ENCODE data around the gene CXCR3. TPM values are rescaled to one million over a fixed set of nuclear protein-coding genes. Genes with fewer than 3 reads are reported as not detected.
"Not testable (repeated sequence)": the region's sequence is repeated elsewhere in the genome, so short reads cannot be mapped to it uniquely, and the experiment has no call there.

Gene CXCR3
- polyA plus RNA-seq, 2 donors: 0.64 to 0.69 TPM

DNA sequence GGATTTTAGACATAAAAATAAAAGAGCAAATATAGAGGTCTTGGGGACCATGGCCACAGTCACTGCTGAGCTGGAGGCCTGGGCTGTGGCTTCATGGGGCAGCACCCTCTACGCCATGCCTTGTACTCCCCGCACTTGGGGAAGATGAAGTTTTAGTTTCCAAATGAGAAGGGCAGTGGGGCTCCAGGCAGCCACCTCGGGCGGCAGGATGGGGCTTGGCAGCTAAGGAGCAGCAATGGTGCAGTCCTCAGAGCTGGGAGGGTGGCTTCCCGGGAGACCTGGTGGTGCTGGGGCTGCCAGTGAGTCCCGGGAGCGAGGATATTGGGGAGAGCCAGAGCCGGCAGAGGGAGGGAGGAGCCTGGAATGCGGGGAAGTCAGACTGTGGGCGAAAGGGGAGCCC is 2.4 kb downstream of the CXCR3 start:
- H3K4me1 ChIP-seq (ENCODE audit: control insufficient read depth in 2 of 2, insufficient read depth in 2 of 2, low read length in 1 of 2): no peaks in the 10 kb centered on the region
- WGBS, 2 donors: 88 to 90% methylated on average over 10 of the region's 10 CpGs
- H3K4me3 ChIP-seq (ENCODE audit: low read depth in 1 of 2, low read length in 2 of 2): no peak overlapping the region
- no peak overlapping the region for H3K27ac ChIP-seq (ENCODE audit: low read depth in 2 of 2, low read length in 1 of 2)
- H3K9me3 ChIP-seq (ENCODE audit: control insufficient read depth in 2 of 2, insufficient read depth in 1 of 2, low read depth in 1 of 2, low read length in 1 of 2): peaks cover 0 to 2% of the 10 kb centered on the region in 2 donors
- H3K27me3 ChIP-seq (ENCODE audit: control insufficient read depth in 1 of 2, insufficient read depth in 2 of 2, low read length in 2 of 2): no peaks in the 10 kb centered on the region
- H3K36me3 ChIP-seq (ENCODE audit: control insufficient read depth in 2 of 2, insufficient read depth in 2 of 2, low read length in 1 of 2): peaks cover 4 to 11% of the 10 kb centered on the region in 2 donors

DNA sequence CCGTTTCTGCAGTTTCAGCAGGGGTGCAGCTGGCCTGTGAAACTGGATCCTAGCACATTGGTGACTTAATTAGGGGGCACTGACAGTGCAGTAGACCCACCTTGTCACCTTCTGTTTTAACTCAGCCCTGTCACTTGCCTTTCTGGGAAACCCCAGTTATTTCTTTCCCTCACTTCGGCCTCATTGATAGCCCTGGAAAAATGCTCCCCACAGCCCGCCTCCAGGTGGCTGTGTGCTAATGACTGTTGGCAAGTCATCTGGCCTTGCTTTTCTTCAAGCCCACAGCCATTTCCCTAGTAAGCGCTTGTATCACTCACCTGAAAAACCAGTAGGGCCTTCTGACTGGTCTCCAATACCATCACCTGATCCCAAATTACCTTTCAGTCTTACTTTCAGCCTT is 3.3 kb downstream of the CXCR3 start:
- WGBS, 2 donors: 86 to 87% methylated on average over 4 of the region's 4 CpGs
- no peaks in the 10 kb centered on the region for H3K4me1 ChIP-seq (ENCODE audit: control insufficient read depth in 2 of 2, insufficient read depth in 2 of 2, low read length in 1 of 2)
- H3K4me3 ChIP-seq (ENCODE audit: low read depth in 1 of 2, low read length in 2 of 2): no peak overlapping the region
- H3K27ac ChIP-seq (ENCODE audit: low read depth in 2 of 2, low read length in 1 of 2): no peak overlapping the region
- peaks cover 0 to 2% of the 10 kb centered on the region in 2 donors for H3K9me3 ChIP-seq (ENCODE audit: control insufficient read depth in 2 of 2, insufficient read depth in 1 of 2, low read depth in 1 of 2, low read length in 1 of 2)
- H3K36me3 ChIP-seq (ENCODE audit: control insufficient read depth in 2 of 2, insufficient read depth in 2 of 2, low read length in 1 of 2): peaks cover 4 to 15% of the 10 kb centered on the region in 2 donors
- no peaks in the 10 kb centered on the region for H3K27me3 ChIP-seq (ENCODE audit: control insufficient read depth in 1 of 2, insufficient read depth in 2 of 2, low read length in 2 of 2)

DNA sequence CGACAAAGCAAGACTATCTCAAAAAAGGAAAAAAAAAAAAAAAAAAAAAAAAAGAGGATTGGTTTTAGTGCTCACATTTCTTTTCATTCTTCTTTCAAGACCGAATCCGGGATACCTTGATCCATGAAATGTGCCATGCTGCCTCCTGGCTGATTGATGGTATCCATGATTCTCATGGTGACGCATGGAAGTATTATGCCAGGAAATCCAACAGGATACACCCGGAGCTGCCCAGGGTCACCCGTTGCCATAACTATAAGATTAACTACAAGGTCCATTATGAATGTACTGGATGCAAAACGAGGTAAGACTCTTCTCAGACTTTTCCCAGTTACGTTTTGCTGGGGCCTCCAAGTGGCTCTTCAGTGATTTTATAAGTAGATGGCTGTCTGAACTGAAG is 6.1 kb downstream of the CXCR3 start:
- Histone ChIP-seq H3K9me3 (ENCODE audit: control insufficient read depth in 2 of 2, insufficient read depth in 1 of 2, low read depth in 1 of 2, low read length in 1 of 2) (no peaks in the 10 kb centered on the region), H3K27ac (ENCODE audit: low read depth in 2 of 2, low read length in 1 of 2) (no peak overlapping the region), H3K4me1 (ENCODE audit: control insufficient read depth in 2 of 2, insufficient read depth in 2 of 2, low read length in 1 of 2) (no peaks in the 10 kb centered on the region), H3K4me3 (ENCODE audit: low read depth in 1 of 2, low read length in 2 of 2) (no peak overlapping the region), H3K27me3 (ENCODE audit: control insufficient read depth in 1 of 2, insufficient read depth in 2 of 2, low read length in 2 of 2) (no peaks in the 10 kb centered on the region), H3K36me3 (ENCODE audit: control insufficient read depth in 2 of 2, insufficient read depth in 2 of 2, low read length in 1 of 2) (peaks cover 7 to 15% of the 10 kb centered on the region in 2 donors)
- WGBS, 2 donors: 83 to 86% methylated on average over 8 of the region's 8 CpGs

DNA sequence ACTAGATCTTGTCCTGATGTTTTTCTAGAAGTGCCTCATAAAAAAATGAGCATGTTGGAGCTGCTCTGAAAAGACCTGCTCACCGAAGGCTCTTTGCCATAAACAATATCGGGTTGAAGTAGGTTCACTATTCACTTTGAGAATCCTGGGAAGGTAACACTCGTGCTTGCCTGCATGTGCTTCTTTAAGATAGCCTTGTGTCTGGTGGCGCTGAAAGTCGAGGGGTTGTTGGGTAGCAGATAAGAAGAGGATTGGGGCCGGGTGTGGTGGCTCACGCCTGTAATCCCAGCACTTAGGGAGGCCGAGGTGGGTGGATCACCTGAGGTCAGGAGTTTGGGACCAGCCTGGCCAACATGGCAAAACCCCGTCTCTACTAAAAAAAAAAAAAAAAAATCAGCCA is 6.6 kb downstream of the CXCR3 start:
- not testable (repeated sequence) for H3K27me3 ChIP-seq (ENCODE audit: control insufficient read depth in 1 of 2, insufficient read depth in 2 of 2, low read length in 2 of 2); H3K9me3 ChIP-seq (ENCODE audit: control insufficient read depth in 2 of 2, insufficient read depth in 1 of 2, low read depth in 1 of 2, low read length in 1 of 2); H3K27ac ChIP-seq (ENCODE audit: low read depth in 2 of 2, low read length in 1 of 2); H3K4me3 ChIP-seq (ENCODE audit: low read depth in 1 of 2, low read length in 2 of 2); H3K4me1 ChIP-seq (ENCODE audit: control insufficient read depth in 2 of 2, insufficient read depth in 2 of 2, low read length in 1 of 2)
- peaks cover 7 to 15% of the 10 kb centered on the region in 2 donors for H3K36me3 ChIP-seq (ENCODE audit: control insufficient read depth in 2 of 2, insufficient read depth in 2 of 2, low read length in 1 of 2)
- 89 to 94% methylated on average over 8 to 9 of the region's 9 CpGs for WGBS, 2 donors

DNA sequence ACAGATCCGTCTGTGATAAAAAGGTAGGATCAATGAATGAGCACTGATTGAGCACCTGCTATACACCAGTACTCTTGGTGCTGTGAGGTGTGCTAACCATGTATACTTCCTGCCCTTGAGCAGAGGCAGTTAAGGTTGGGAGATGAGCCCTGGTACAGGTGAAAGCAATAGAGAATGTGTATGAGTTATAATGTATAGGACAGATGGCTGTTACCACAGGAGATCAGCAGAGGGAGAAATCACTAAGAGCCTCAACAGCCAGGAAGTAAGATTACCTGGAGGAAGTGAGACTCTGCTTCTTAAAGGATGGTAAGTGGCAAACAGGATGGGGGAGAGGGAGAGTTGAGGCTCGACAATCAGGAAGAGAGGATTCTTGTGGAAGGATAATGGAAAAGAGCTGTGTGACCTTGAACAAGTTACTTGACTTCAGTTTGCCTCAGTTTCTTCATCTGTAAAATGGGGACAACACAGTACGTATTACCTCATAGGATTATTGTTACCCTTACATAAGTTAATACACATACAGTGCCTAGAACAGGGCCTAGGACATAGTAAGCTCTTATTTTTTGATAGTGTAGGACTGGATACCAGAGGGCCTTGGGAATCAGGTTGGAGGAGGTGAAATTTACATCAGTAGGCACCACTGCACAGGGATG is 9.1 kb downstream of the CXCR3 start:
- Histone ChIP-seq H3K9me3 (ENCODE audit: control insufficient read depth in 2 of 2, insufficient read depth in 1 of 2, low read depth in 1 of 2, low read length in 1 of 2) (no peaks in the 10 kb centered on the region), H3K4me1 (ENCODE audit: control insufficient read depth in 2 of 2, insufficient read depth in 2 of 2, low read length in 1 of 2) (no peaks in the 10 kb centered on the region), H3K4me3 (ENCODE audit: low read depth in 1 of 2, low read length in 2 of 2) (no peak overlapping the region), H3K27me3 (ENCODE audit: control insufficient read depth in 1 of 2, insufficient read depth in 2 of 2, low read length in 2 of 2) (no peaks in the 10 kb centered on the region), H3K36me3 (ENCODE audit: control insufficient read depth in 2 of 2, insufficient read depth in 2 of 2, low read length in 1 of 2) (peaks cover 7 to 25% of the 10 kb centered on the region in 2 donors), H3K27ac (ENCODE audit: low read depth in 2 of 2, low read length in 1 of 2) (no peak overlapping the region)
- WGBS, 2 donors: 82 to 87% methylated on average over 3 of the region's 3 CpGs

DNA sequence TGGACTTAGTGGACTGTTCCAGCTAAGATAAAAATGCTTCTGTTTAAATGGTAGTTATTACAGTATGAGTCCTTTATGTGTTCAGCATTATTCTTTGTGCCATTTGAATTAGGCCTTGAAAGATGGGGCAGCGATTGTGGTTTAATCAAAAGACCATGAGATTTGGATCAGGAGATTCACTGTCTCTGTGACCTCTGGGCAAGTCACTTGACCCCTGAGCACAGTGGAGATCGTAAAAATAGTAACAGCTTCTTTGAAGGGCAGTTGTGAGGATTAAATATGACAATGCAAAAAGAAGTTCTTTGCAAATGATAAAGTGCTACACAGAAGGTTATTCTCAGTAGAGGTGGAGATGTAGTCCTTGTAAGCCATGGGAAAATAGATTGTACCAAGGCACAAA is 10.8 kb downstream of the CXCR3 start:
- Histone ChIP-seq H3K27ac (ENCODE audit: low read depth in 2 of 2, low read length in 1 of 2) (no peak overlapping the region), H3K27me3 (ENCODE audit: control insufficient read depth in 1 of 2, insufficient read depth in 2 of 2, low read length in 2 of 2) (no peaks in the 10 kb centered on the region), H3K36me3 (ENCODE audit: control insufficient read depth in 2 of 2, insufficient read depth in 2 of 2, low read length in 1 of 2) (peaks cover 7 to 25% of the 10 kb centered on the region in 2 donors), H3K4me3 (ENCODE audit: low read depth in 1 of 2, low read length in 2 of 2) (no peak overlapping the region), H3K9me3 (ENCODE audit: control insufficient read depth in 2 of 2, insufficient read depth in 1 of 2, low read depth in 1 of 2, low read length in 1 of 2) (no peaks in the 10 kb centered on the region), H3K4me1 (ENCODE audit: control insufficient read depth in 2 of 2, insufficient read depth in 2 of 2, low read length in 1 of 2) (no peaks in the 10 kb centered on the region)
- 77 to 81% methylated on average over 2 of the region's 2 CpGs for WGBS, 2 donors

DNA sequence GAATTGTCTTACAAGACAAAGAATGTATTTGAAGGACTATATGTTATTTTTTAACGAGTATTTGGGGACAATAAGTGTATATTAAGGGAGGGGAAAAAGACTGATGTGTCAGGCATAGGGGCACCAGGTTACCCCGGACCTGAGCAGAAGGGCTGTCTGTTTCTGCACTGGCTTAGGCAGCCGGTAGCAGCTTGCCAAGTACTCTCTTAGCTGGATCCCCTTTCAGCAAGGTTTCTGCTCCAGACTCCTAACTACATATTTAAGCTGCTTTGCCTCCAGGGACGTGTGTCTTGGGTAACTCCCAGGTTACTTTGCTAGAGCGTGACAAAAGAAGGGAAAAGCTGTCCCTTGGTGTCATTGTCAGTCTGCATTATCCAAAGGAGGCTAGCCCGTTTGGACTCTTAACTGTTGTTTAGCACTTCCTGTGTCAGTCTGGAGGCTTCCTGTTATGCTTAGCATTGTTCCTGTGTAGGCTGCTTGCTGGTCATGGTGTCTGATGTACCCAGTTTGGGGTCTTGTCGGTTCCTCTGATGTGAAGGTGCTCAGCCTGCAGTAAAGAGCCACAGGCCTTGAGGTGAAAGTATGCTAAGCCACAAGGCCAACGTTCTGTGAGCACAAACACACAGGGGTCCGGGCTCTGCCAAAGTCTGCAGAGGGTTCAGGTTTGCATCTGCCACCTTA is 11.6 kb downstream of the CXCR3 start:
- Histone ChIP-seq H3K4me3 (ENCODE audit: low read depth in 1 of 2, low read length in 2 of 2) (no peak overlapping the region), H3K9me3 (ENCODE audit: control insufficient read depth in 2 of 2, insufficient read depth in 1 of 2, low read depth in 1 of 2, low read length in 1 of 2) (no peaks in the 10 kb centered on the region), H3K27ac (ENCODE audit: low read depth in 2 of 2, low read length in 1 of 2) (no peak overlapping the region), H3K27me3 (ENCODE audit: control insufficient read depth in 1 of 2, insufficient read depth in 2 of 2, low read length in 2 of 2) (no peaks in the 10 kb centered on the region), H3K36me3 (ENCODE audit: control insufficient read depth in 2 of 2, insufficient read depth in 2 of 2, low read length in 1 of 2) (peaks cover 7 to 25% of the 10 kb centered on the region in 2 donors), H3K4me1 (ENCODE audit: control insufficient read depth in 2 of 2, insufficient read depth in 2 of 2, low read length in 1 of 2) (no peaks in the 10 kb centered on the region)
- WGBS, 2 donors: 63 to 66% methylated on average over 9 of the region's 9 CpGs

DNA sequence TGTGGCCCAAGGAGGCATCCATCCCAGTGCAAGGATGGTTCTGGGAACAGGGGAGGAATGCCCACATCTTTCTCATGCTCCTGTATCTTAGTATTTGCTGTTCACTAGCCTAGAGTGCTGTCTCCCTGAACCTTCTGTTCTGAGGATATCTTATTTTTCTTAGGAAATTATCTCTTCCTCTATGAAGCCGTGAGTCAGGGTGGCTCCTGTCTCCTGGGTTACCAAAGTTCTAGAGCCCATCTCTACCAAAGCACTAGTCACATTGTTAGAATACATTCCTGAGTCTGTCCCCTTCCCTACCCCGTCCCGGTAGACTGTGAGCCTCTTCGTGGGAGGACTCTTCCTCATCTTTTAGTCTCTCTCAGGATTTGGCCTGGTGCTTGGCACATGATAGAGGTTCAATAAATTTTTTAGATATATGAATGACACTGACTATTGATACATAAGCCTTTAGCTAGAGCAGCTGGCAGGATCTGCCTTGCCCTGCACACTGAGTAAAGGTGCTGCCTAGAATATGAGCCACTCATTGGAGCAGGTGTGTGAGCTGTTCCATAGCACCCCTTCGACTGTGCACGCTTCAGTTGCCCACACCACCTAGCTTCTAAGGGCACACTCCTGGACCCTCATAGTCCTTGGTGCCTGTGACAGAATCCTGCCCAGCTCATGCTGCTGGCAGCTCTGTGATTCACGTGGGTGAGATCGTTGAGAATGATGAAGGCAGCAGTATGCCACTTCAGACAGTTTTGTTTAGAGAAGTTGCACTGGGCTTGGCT is 13.3 kb downstream of the CXCR3 start:
- 85 to 96% methylated on average over 8 of the region's 8 CpGs for WGBS, 2 donors

DNA sequence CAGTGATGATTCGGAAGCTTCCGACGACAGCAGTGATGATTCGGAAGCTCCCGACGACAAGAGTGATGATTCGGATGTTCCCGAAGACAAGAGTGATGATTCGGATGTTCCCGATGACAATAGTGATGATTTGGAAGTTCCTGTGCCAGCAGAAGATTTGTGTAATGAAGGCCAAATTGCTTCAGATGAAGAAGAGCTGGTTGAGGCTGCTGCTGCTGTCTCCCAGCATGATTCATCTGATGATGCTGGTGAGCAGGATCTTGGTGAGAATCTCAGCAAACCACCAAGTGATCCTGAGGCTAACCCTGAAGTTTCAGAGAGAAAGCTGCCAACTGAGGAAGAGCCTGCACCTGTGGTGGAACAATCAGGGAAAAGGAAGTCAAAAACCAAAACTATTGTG is 14.2 kb downstream of the CXCR3 start:
- WGBS, 2 donors: 90% methylated on average over 10 of the region's 10 CpGs
- Histone ChIP-seq H3K4me1 (ENCODE audit: control insufficient read depth in 2 of 2, insufficient read depth in 2 of 2, low read length in 1 of 2) (no peaks in the 10 kb centered on the region), H3K9me3 (ENCODE audit: control insufficient read depth in 2 of 2, insufficient read depth in 1 of 2, low read depth in 1 of 2, low read length in 1 of 2) (no peaks in the 10 kb centered on the region), H3K27ac (ENCODE audit: low read depth in 2 of 2, low read length in 1 of 2) (no peak overlapping the region), H3K27me3 (ENCODE audit: control insufficient read depth in 1 of 2, insufficient read depth in 2 of 2, low read length in 2 of 2) (no peaks in the 10 kb centered on the region), H3K4me3 (ENCODE audit: low read depth in 1 of 2, low read length in 2 of 2) (no peak overlapping the region), H3K36me3 (ENCODE audit: control insufficient read depth in 2 of 2, insufficient read depth in 2 of 2, low read length in 1 of 2) (peaks cover 2 to 14% of the 10 kb centered on the region in 2 donors)

More for the DNA sequence above, 13.3 kb downstream of the CXCR3 start:
- H3K36me3 ChIP-seq (ENCODE audit: control insufficient read depth in 2 of 2, insufficient read depth in 2 of 2, low read length in 1 of 2): peaks cover 3 to 14% of the 10 kb centered on the region in 2 donors
- no peak overlapping the region for H3K27ac ChIP-seq (ENCODE audit: low read depth in 2 of 2, low read length in 1 of 2)
- no peak overlapping the region for H3K4me3 ChIP-seq (ENCODE audit: low read depth in 1 of 2, low read length in 2 of 2)
- no peaks in the 10 kb centered on the region for H3K27me3 ChIP-seq (ENCODE audit: control insufficient read depth in 1 of 2, insufficient read depth in 2 of 2, low read length in 2 of 2)
- H3K4me1 ChIP-seq (ENCODE audit: control insufficient read depth in 2 of 2, insufficient read depth in 2 of 2, low read length in 1 of 2): no peaks in the 10 kb centered on the region
- no peaks in the 10 kb centered on the region for H3K9me3 ChIP-seq (ENCODE audit: control insufficient read depth in 2 of 2, insufficient read depth in 1 of 2, low read depth in 1 of 2, low read length in 1 of 2)

All from esophagus (tissue), 2 donors.